Spleen (tissue), 7 donors: ENCODE data around the gene CYP26A1.

Source experiments
- CTCF ChIP-seq, 11 experiments: fragments of 200-600 bp in 7 of 11; fragments of 450-650 bp in 4 of 11; sonication (generic) in 4 of 11; IDR thresholded peaks in 8 of 11; conservative IDR thresholded peaks in 3 of 11; 1 replicate in 7 of 11; 2 replicates in 4 of 11; pipeline versions ENCODE4 v1.4.0 to v1.8.0; 2016 to 2021; ENCODE audit warnings: antibody characterized with exemption in 11 of 11, inconsistent platforms in 4 of 11, mild to moderate bottlenecking in 1 of 11
- POLR2A ChIP-seq, 3 donors: fragments of 450-650 bp; IDR thresholded peaks; one replicate each; pipeline ENCODE4 v1.5.1; 2017; ENCODE audit warnings: antibody characterized with exemption in 3 of 3, mild to moderate bottlenecking in 1 of 3
- donor health status: DM: no; HTN: no; CAD: no; lungs with moderate emphysema.
- donor health status: DM: no; HTN: no; CAD: no.
- donor health status: DM: no; HTN: no; CAD: no.

- TF ChIP-seq CTCF (IDR thresholded peaks at IDR 0.05 in 8 of 11, conservative IDR thresholded peaks at IDR 0.05 in 3 of 11) (no peak), POLR2A (IDR thresholded peaks at IDR 0.05) (no peak)
These were observed 10.3 kb upstream of the CYP26A1 start for GRCh38 chr10:93063144-93063976.
